H9 (cell line): ENCODE measurements around the gene FN1. TPM values are rescaled to one million over a fixed set of nuclear protein-coding genes. Genes with fewer than 3 reads are reported as not detected.
A peak's percentile ranks its signal among the peaks of the same experiment; 100 is the strongest.

Source experiments
- DNase-seq: peaks from one replicate; pipeline ENCODE4 v3.0.0-alpha.2; 2017
- H2AFZ ChIP-seq: one replicate; pipeline ENCODE4 v1.6.1; 2013; ENCODE audit warnings: mild to moderate bottlenecking, low read length, control low read depth, moderate library complexity
- H2AK5ac ChIP-seq: 2 replicates; pipeline ENCODE4 v1.6.1; 2013; ENCODE audit warnings: low read length, control low read depth, mixed read lengths; ENCODE audit not compliant: insufficient read length
- H2BK120ac ChIP-seq: one replicate; pipeline ENCODE4 v1.6.1; 2013; ENCODE audit warnings: low read depth, mild to moderate bottlenecking, low read length, control low read depth, inconsistent platforms; ENCODE audit not compliant: poor library complexity, severe bottlenecking
- H2BK12ac ChIP-seq: 2 replicates; pipeline ENCODE4 v1.6.1; 2013; ENCODE audit warnings: low read length, control low read depth, mixed read lengths, low read depth; ENCODE audit not compliant: insufficient read length
- H2BK15ac ChIP-seq: 2 replicates; pipeline ENCODE4 v1.6.1; 2013; ENCODE audit warnings: low read depth, low read length, control low read depth
- H2BK20ac ChIP-seq: one replicate; pipeline ENCODE4 v1.6.1; 2013; ENCODE audit warnings: low read depth, mild to moderate bottlenecking, low read length, control low read depth, inconsistent platforms; ENCODE audit not compliant: poor library complexity, severe bottlenecking
- H2BK5ac ChIP-seq: 2 replicates; pipeline ENCODE4 v1.6.1; 2013; ENCODE audit warnings: low read length, control low read depth, mixed read lengths; ENCODE audit not compliant: insufficient read length
- H3K14ac ChIP-seq: 2 replicates; pipeline ENCODE4 v1.6.1; 2013; ENCODE audit warnings: low read length, control low read depth; ENCODE audit not compliant: insufficient read depth
- H3K18ac ChIP-seq: 2 replicates; pipeline ENCODE4 v1.6.1; 2013; ENCODE audit warnings: low read depth, mild to moderate bottlenecking, mixed read lengths, low read length, control low read depth; ENCODE audit not compliant: insufficient read length
- H3K23ac ChIP-seq: 2 replicates; pipeline ENCODE4 v1.6.1; 2013; ENCODE audit warnings: low read length, control low read depth, mixed read lengths, low read depth; ENCODE audit not compliant: insufficient read length
- H3K23me2 ChIP-seq: 2 replicates; pipeline ENCODE4 v1.6.1; 2013; ENCODE audit warnings: low read depth, mild to moderate bottlenecking, mixed read lengths, low read length, control low read depth; ENCODE audit not compliant: insufficient read length, poor library complexity, severe bottlenecking
- H3K27ac ChIP-seq: 2 replicates; pipeline ENCODE4 v1.5.1; 2013; ENCODE audit warnings: low read length, control low read depth, mixed read lengths, low read depth; ENCODE audit not compliant: insufficient read length
- H3K27me3 ChIP-seq: 2 replicates; pipeline ENCODE4 v1.6.1; 2013; ENCODE audit warnings: low read length, control low read depth, inconsistent platforms; ENCODE audit not compliant: insufficient read depth
- H3K4ac ChIP-seq: 2 replicates; pipeline ENCODE4 v1.6.1; 2013; ENCODE audit warnings: low read depth, mild to moderate bottlenecking, control low read depth, inconsistent platforms, low read length, moderate library complexity
- H3K4me1 ChIP-seq: 2 replicates; pipeline ENCODE4 v1.6.1; 2013; ENCODE audit warnings: low read length, control low read depth, inconsistent platforms; ENCODE audit not compliant: insufficient read depth
- H3K4me2 ChIP-seq: 2 replicates; pipeline ENCODE4 v1.6.1; 2013; ENCODE audit warnings: low read length, control low read depth, mixed read lengths; ENCODE audit not compliant: insufficient read length, insufficient read depth
- H3K56ac ChIP-seq: 2 replicates; pipeline ENCODE4 v1.6.1; 2013; ENCODE audit warnings: low read depth, mild to moderate bottlenecking, mixed read lengths, low read length, control low read depth; ENCODE audit not compliant: insufficient read length
- H3K79me1 ChIP-seq: 2 replicates; pipeline ENCODE4 v1.6.1; 2013; ENCODE audit warnings: low read depth, mild to moderate bottlenecking, moderate library complexity, low read length, control low read depth, inconsistent platforms; ENCODE audit not compliant: insufficient read depth, poor library complexity, severe bottlenecking
- H3K79me2 ChIP-seq: 2 replicates; pipeline ENCODE4 v1.6.1; 2013; ENCODE audit warnings: low read length, control low read depth, inconsistent platforms; ENCODE audit not compliant: insufficient read depth
- H3K9ac ChIP-seq: 2 replicates; pipeline ENCODE4 v1.6.1; 2013; ENCODE audit warnings: low read length, control low read depth, mixed read lengths; ENCODE audit not compliant: insufficient read length; ENCODE audit errors: extremely low read depth
- H3K9me3 ChIP-seq: one replicate; pipeline ENCODE4 v1.6.1; 2013; ENCODE audit warnings: low read depth, low read length, inconsistent platforms; ENCODE audit not compliant: control insufficient read depth
- H3T11ph ChIP-seq: one replicate; pipeline ENCODE4 v1.6.1; 2013; ENCODE audit warnings: mild to moderate bottlenecking, low read length, control low read depth, inconsistent platforms
- H4K20me1 ChIP-seq: one replicate; pipeline ENCODE4 v1.6.1; 2013; ENCODE audit not compliant: control insufficient read depth, insufficient read length, insufficient read depth
- H4K5ac ChIP-seq: 2 replicates; pipeline ENCODE4 v1.6.1; 2013; ENCODE audit warnings: low read depth, mild to moderate bottlenecking, mixed read lengths, low read length, control low read depth; ENCODE audit not compliant: insufficient read length
- H4K8ac ChIP-seq: replicated peaks from 2 replicates; pipeline ENCODE4 v1.6.1; 2013; ENCODE audit warnings: low read length, control low read depth, mixed read lengths, low read depth; ENCODE audit not compliant: insufficient read length
- H4K91ac ChIP-seq: 2 replicates; pipeline ENCODE4 v1.6.1; 2013; ENCODE audit warnings: low read depth, mild to moderate bottlenecking, moderate library complexity, mixed read lengths, low read length, control low read depth; ENCODE audit not compliant: insufficient read length
- H3K27ac Mint-ChIP-seq, 3 experiments: 2 replicates in 2 of 3; 3 replicates in 1 of 3; pipeline ENCODE4 v1.8.0; 2020 to 2021; ENCODE audit warnings: mixed read lengths in 3 of 3, mild to moderate bottlenecking in 1 of 3, moderate library complexity in 1 of 3
- H3K27me3 Mint-ChIP-seq: 2 replicates; pipeline ENCODE4 v1.8.0; 2021; ENCODE audit warnings: low read depth, mild to moderate bottlenecking, moderate library complexity, mixed read lengths
- H3K36me3 Mint-ChIP-seq, 3 experiments: 2 replicates in 2 of 3; 3 replicates in 1 of 3; pipeline ENCODE4 v1.8.0; 2020 to 2021; ENCODE audit warnings: low read depth in 3 of 3, mixed read lengths in 3 of 3; ENCODE audit not compliant: insufficient read depth in 1 of 3
- H3K4me1 Mint-ChIP-seq, 2 experiments: 2 replicates each; pipeline ENCODE4 v1.8.0; 2020; ENCODE audit warnings: mixed read lengths in 2 of 2
- H3K4me3 Mint-ChIP-seq, 2 experiments: 2 replicates in 1 of 2; 3 replicates in 1 of 2; pipeline ENCODE4 v1.8.0; 2020 to 2021; ENCODE audit warnings: mild to moderate bottlenecking in 2 of 2, mixed read lengths in 2 of 2, moderate library complexity in 1 of 2
- H3K9me3 Mint-ChIP-seq, 2 experiments: 2 replicates in 1 of 2; 3 replicates in 1 of 2; pipeline ENCODE4 v1.8.0; 2020; ENCODE audit warnings: mild to moderate bottlenecking in 2 of 2, mixed read lengths in 2 of 2, moderate library complexity in 1 of 2
- WGBS: extraction: QIAGEN DNeasy Blood & Tissue Kit; methylation state at CpG from one replicate; pipeline ENCODE4 v1.1.7; 2013; ENCODE audit warnings: missing lambda C conversion rate, low lambda C conversion rate, mixed read lengths; ENCODE audit not compliant: insufficient read length; ENCODE audit errors: extremely low coverage; 5-methylcytosine and 5-hydroxymethylcytosine counted together
- total RNA-seq: library from RNA; stranded (reverse); gene quantifications from 2 replicates; pipeline ENCODE4 v1.2.1, GENCODE V29; 2021
- TF ChIP-seq, protein P1 (sequence below): fragments of 200-600 bp; sonication (generic); conservative IDR thresholded peaks from 3 replicates; pipeline ENCODE4 v1.8.0; 2021; ENCODE audit warnings: antibody characterized with exemption, mild to moderate bottlenecking

FN1 gene
- total RNA-seq, 1 experiment from 2014 or later, result 56.0 TPM

DNA sequence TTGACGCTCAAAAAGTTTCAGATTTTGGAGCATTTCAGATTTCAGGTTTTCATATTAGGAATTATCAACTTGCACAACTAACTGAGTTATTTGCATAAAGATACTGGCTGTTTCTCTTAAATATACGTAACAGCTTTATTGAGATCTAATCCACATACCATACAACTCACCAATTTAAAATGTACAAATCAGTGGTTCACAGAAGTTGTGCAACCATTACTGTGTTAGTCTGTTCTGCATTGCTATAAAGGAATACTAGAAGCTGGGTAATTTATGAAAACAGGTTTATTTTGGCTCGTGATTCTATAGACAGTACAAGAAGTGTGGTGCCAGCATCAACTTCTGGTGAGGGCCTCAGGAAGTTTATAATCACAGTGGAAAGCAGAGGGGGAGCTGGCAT lies 115.8 kb downstream of the FN1 start:
- WGBS, result no CpG with 5 or more reads among the region's 3 CpGs
- Histone ChIP-seq H3K9ac (no peak overlapping the region), H3K27ac (no peak overlapping the region), H3K23me2 (no peaks in the 10 kb centered on the region), H2BK20ac (no peak overlapping the region), H2BK15ac (no peak overlapping the region), H3K4ac (no peak overlapping the region), H3K4me1 (no peaks in the 10 kb centered on the region), H3K27me3 (no peaks in the 10 kb centered on the region), H4K5ac (no peak overlapping the region), H3K18ac (no peak overlapping the region), H3K79me2 (peaks cover 3% of the 10 kb centered on the region; the same call in 1 of the 2 replicates), H4K91ac (no peak overlapping the region), H3K4me2 (no peak overlapping the region), H3K79me1 (peaks cover 2% of the 10 kb centered on the region), H2AK5ac (no peak overlapping the region), H4K8ac (no peak overlapping the region), H3K23ac (no peak overlapping the region), H4K20me1 (no peaks in the 10 kb centered on the region), H2BK120ac (no peak overlapping the region), H2BK12ac (no peak overlapping the region), H3K14ac (no peak overlapping the region), H3K56ac (no peak overlapping the region), H2AFZ (no peak overlapping the region), H2BK5ac (no peak overlapping the region), H3K9me3 (no peaks in the 10 kb centered on the region), H3T11ph (no peak overlapping the region)
- Mint-ChIP-seq H3K9me3 (no peaks in the 10 kb centered on the region), H3K27ac (peak overlapping the region in 1 of 3 experiments; percentile 61; a peak in 1 of 7 replicates), H3K4me3 (no peak overlapping the region), H3K4me1 (peaks cover 0 to 6% of the 10 kb centered on the region in 2 experiments; a peak in 2 of 4 replicates), H3K27me3 (no peaks in the 10 kb centered on the region), H3K36me3 (peaks cover 40 to 94% (median 81%) of the 10 kb centered on the region in 3 experiments)
- DNase-seq, result no peak
- TF ChIP-seq, protein P1, sequence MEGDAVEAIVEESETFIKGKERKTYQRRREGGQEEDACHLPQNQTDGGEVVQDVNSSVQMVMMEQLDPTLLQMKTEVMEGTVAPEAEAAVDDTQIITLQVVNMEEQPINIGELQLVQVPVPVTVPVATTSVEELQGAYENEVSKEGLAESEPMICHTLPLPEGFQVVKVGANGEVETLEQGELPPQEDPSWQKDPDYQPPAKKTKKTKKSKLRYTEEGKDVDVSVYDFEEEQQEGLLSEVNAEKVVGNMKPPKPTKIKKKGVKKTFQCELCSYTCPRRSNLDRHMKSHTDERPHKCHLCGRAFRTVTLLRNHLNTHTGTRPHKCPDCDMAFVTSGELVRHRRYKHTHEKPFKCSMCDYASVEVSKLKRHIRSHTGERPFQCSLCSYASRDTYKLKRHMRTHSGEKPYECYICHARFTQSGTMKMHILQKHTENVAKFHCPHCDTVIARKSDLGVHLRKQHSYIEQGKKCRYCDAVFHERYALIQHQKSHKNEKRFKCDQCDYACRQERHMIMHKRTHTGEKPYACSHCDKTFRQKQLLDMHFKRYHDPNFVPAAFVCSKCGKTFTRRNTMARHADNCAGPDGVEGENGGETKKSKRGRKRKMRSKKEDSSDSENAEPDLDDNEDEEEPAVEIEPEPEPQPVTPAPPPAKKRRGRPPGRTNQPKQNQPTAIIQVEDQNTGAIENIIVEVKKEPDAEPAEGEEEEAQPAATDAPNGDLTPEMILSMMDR, result no peak
